Liver (tissue), 9 donors: Measurements from ENCODE around the gene PSMD5. TPM values are rescaled to one million over a fixed set of nuclear protein-coding genes. Genes with fewer than 3 reads are reported as not detected.

Source experiments
- DNase-seq: peaks from one replicate; pipeline ENCODE4 v3.0.0-alpha.2; 2017; ENCODE audit warnings: low spot score
- H3K27ac ChIP-seq, 2 donors: one replicate each; pipeline ENCODE4 v1.7.0; 2013; ENCODE audit warnings: inconsistent platforms in 2 of 2, low read length in 2 of 2, control low read depth in 1 of 2, low read depth in 1 of 2, mild to moderate bottlenecking in 1 of 2
- H3K27me3 ChIP-seq, 4 donors: one replicate each; pipeline versions ENCODE4 v1.6.1 to v1.7.0; 2013; ENCODE audit warnings: low read length in 3 of 4, inconsistent platforms in 1 of 4, mild to moderate bottlenecking in 1 of 4, moderate library complexity in 1 of 4; ENCODE audit not compliant: control insufficient read depth in 4 of 4, insufficient read depth in 4 of 4
- H3K36me3 ChIP-seq, 4 donors: one replicate each; pipeline versions ENCODE4 v1.6.1 to v1.7.0; 2013; ENCODE audit warnings: low read length in 3 of 4, mild to moderate bottlenecking in 3 of 4, low read depth in 1 of 4, moderate library complexity in 1 of 4; ENCODE audit not compliant: control insufficient read depth in 4 of 4, insufficient read depth in 3 of 4
- H3K4me1 ChIP-seq, 4 donors: one replicate each; pipeline versions ENCODE4 v1.6.1 to v1.7.0; 2013; ENCODE audit warnings: low read length in 3 of 4, mild to moderate bottlenecking in 3 of 4, moderate library complexity in 1 of 4; ENCODE audit not compliant: control insufficient read depth in 4 of 4, insufficient read depth in 4 of 4
- H3K4me3 ChIP-seq, 3 donors: one replicate each; pipeline versions ENCODE4 v1.6.1 to v1.7.0; 2013; ENCODE audit warnings: low read length in 3 of 3, control low read depth in 1 of 3, low read depth in 1 of 3, mild to moderate bottlenecking in 1 of 3
- H3K9ac ChIP-seq, 2 donors: one replicate each; pipeline ENCODE4 v1.7.0; 2013; ENCODE audit warnings: low read length in 2 of 2, mild to moderate bottlenecking in 2 of 2, moderate library complexity in 2 of 2, control low read depth in 1 of 2, low read depth in 1 of 2
- H3K9me3 ChIP-seq, 4 donors: one replicate each; pipeline versions ENCODE4 v1.6.1 to v1.7.0; 2013; ENCODE audit warnings: low read length in 3 of 4; ENCODE audit not compliant: control insufficient read depth in 4 of 4
- ATF3 ChIP-seq: IDR thresholded peaks from 2 replicates; pipeline ENCODE4 v1.6.1; 2016; ENCODE audit warnings: antibody characterized with exemption
- CTCF ChIP-seq: fragments of 150-350 bp; IDR thresholded peaks from 2 replicates; pipeline ENCODE4 v1.5.1; 2017; ENCODE audit warnings: improper control_type of control experiment, low read depth, low read length; ENCODE audit not compliant: missing input control
- EGR1 ChIP-seq, 2 donors: IDR thresholded peaks; 2 replicates each; pipeline ENCODE4 v1.6.1; 2016 to 2018; ENCODE audit warnings: antibody characterized with exemption in 2 of 2, low read depth in 2 of 2
- FOXA1 ChIP-seq: IDR thresholded peaks from 2 replicates; pipeline ENCODE4 v1.6.1; 2016; ENCODE audit warnings: antibody characterized with exemption
- FOXA2 ChIP-seq: IDR thresholded peaks from 2 replicates; pipeline ENCODE4 v1.6.1; 2016; ENCODE audit warnings: antibody characterized with exemption
- GABPA ChIP-seq, 2 donors: IDR thresholded peaks in 1 of 2; conservative IDR thresholded peaks in 1 of 2; 2 replicates each; pipeline ENCODE4 v1.6.1; 2016; ENCODE audit warnings: antibody characterized with exemption in 2 of 2, mild to moderate bottlenecking in 1 of 2, moderate library complexity in 1 of 2
- HNF4A ChIP-seq, 2 donors: conservative IDR thresholded peaks; 2 replicates each; pipeline ENCODE4 v1.6.1; 2016; ENCODE audit warnings: antibody characterized with exemption in 2 of 2, mild to moderate bottlenecking in 2 of 2
- HNF4G ChIP-seq: IDR thresholded peaks from 2 replicates; pipeline ENCODE4 v1.6.1; 2016; ENCODE audit warnings: antibody characterized with exemption
- JUND ChIP-seq, 2 donors: IDR thresholded peaks; 2 replicates each; pipeline ENCODE4 v1.6.1; 2016; ENCODE audit warnings: antibody characterized with exemption in 2 of 2
- MAX ChIP-seq: IDR thresholded peaks from 2 replicates; pipeline ENCODE4 v1.6.1; 2016; ENCODE audit warnings: antibody characterized with exemption
- NR2F2 ChIP-seq: IDR thresholded peaks from 2 replicates; pipeline ENCODE4 v1.6.1; 2016; ENCODE audit warnings: antibody characterized with exemption
- RAD21 ChIP-seq, 2 donors: IDR thresholded peaks; 2 replicates each; pipeline ENCODE4 v1.6.1; 2016; ENCODE audit warnings: antibody characterized with exemption in 2 of 2, mild to moderate bottlenecking in 2 of 2
- REST ChIP-seq: IDR thresholded peaks from 2 replicates; pipeline ENCODE4 v1.6.1; 2016; ENCODE audit warnings: antibody characterized with exemption, mild to moderate bottlenecking
- SP1 ChIP-seq: IDR thresholded peaks from 2 replicates; pipeline ENCODE4 v1.6.1; 2018; ENCODE audit warnings: antibody characterized with exemption, mild to moderate bottlenecking
- TAF1 ChIP-seq: conservative IDR thresholded peaks from 2 replicates; pipeline ENCODE4 v1.6.1; 2016; ENCODE audit warnings: antibody characterized with exemption, mild to moderate bottlenecking
- YY1 ChIP-seq: IDR thresholded peaks from 2 replicates; pipeline ENCODE4 v1.6.1; 2016; ENCODE audit warnings: antibody characterized with exemption, mild to moderate bottlenecking
- ZBTB33 ChIP-seq: IDR thresholded peaks from 2 replicates; pipeline ENCODE4 v1.6.1; 2016; ENCODE audit warnings: antibody characterized with exemption
- WGBS: extraction: QIAGEN DNeasy Blood & Tissue Kit; methylation state at CpG from one replicate; pipeline ENCODE4 v1.1.7; 2013; 5-methylcytosine and 5-hydroxymethylcytosine counted together
- polyA plus RNA-seq, 2 donors: library from polyadenylated mRNA; stranded (reverse) in 1 of 2; unstranded in 1 of 2; fragments of 200-250 nt in 1 of 2; fragments of >200 nt in 1 of 2; fragmentation: Nextera tagmentation in 1 of 2; extraction: Ambion mirVana in 1 of 2; gene quantifications; one replicate each; pipeline versions ENCODE4 v1.2.1 to v1.2.3, GENCODE V29; 2013 to 2015
- total RNA-seq, 2 donors: library from RNA; depleted of rRNA; stranded (reverse); fragments of >200 nt; gene quantifications; one replicate each; pipeline ENCODE4 v1.2.3, GENCODE V29; 2014
- donor health status: healthy.
- donor health status: healthy.
- donor health status: healthy.
- donor health status: healthy.
- donor health status: healthy.

Gene PSMD5
- total and polyA plus RNA-seq, 4 donors, result 10.9 to 19.1 (median 16.0) TPM

GRCh38 chr9:120883608-120883996 lies 40.9 kb upstream of the PSMD5 start (continued):
- TF ChIP-seq CTCF, result no peak
- no peak for TF ChIP-seq NR2F2
- TF ChIP-seq HNF4A (conservative IDR thresholded peaks at IDR 0.05), result no peak
- TF ChIP-seq EGR1 (IDR thresholded peaks at IDR 0.05; ENCODE audit: low read depth in 2 of 2), result no peak

GRCh38 chr9:120882935-120883607 lies 40.3 kb upstream of the PSMD5 start:
- Histone ChIP-seq H3K36me3 (no peaks in the 10 kb centered on the region), H3K27ac (no peak overlapping the region), H3K4me3 (no peak overlapping the region), H3K9me3 (no peaks in the 10 kb centered on the region), H3K9ac (no peak overlapping the region), H3K4me1 (no peaks in the 10 kb centered on the region), H3K27me3 (no peaks in the 10 kb centered on the region)
- WGBS, result 72% methylated on average over 10 of the region's 10 CpGs
- TF ChIP-seq ATF3 (no peak), HNF4G (no peak), ZBTB33 (no peak), CTCF (no peak), JUND (IDR thresholded peaks at IDR 0.05) (no peak), YY1 (no peak), FOXA1 (no peak), FOXA2 (no peak), RAD21 (IDR thresholded peaks at IDR 0.05) (no peak), TAF1 (no peak), MAX (no peak), SP1 (no peak), EGR1 (IDR thresholded peaks at IDR 0.05; ENCODE audit: low read depth in 2 of 2) (no peak), REST (no peak), GABPA (IDR thresholded peaks at IDR 0.05 in 1 of 2, conservative IDR thresholded peaks at IDR 0.05 in 1 of 2) (no peak), NR2F2 (no peak)
- no peak for DNase-seq
